Endothelial cell of umbilical vein (primary cell): ENCODE measurements around the gene TSPEAR.

Experiments used
- CTCF ChIP-seq, 2 donors: IDR thresholded peaks; 1 replicate in 1 of 2; 2 replicates in 1 of 2; pipeline ENCODE4 v1.5.1; 2011; ENCODE audit warnings: low read length in 2 of 2, mild to moderate bottlenecking in 2 of 2, moderate library complexity in 2 of 2, control low read depth in 1 of 2, inconsistent platforms in 1 of 2, low read depth in 1 of 2; ENCODE audit not compliant: insufficient read depth in 1 of 2; ENCODE audit errors: extremely low read depth in 1 of 2
- EZH2 ChIP-seq: IDR thresholded peaks from 2 replicates; pipeline ENCODE4 v1.6.1; 2012; ENCODE audit warnings: borderline replicate concordance, low read depth, mild to moderate bottlenecking, moderate library complexity, low read length, inconsistent platforms; ENCODE audit not compliant: severe bottlenecking
- FOS ChIP-seq: IDR thresholded peaks from 2 replicates; pipeline ENCODE4 v1.6.1; 2011; ENCODE audit warnings: mild to moderate bottlenecking, low read length, moderate library complexity, borderline replicate concordance; ENCODE audit not compliant: insufficient read depth
- GATA2 ChIP-seq: IDR thresholded peaks from 2 replicates; pipeline ENCODE4 v1.7.0; 2011; ENCODE audit warnings: low read depth, mild to moderate bottlenecking, moderate library complexity, mixed read lengths, low read length; ENCODE audit not compliant: insufficient read length, insufficient read depth
- JUN ChIP-seq: IDR thresholded peaks from 2 replicates; pipeline ENCODE4 v1.6.1; 2011; ENCODE audit warnings: borderline replicate concordance, low read depth; ENCODE audit not compliant: insufficient read length, insufficient read depth
- MAX ChIP-seq: IDR thresholded peaks from 2 replicates; pipeline ENCODE4 v1.6.1; 2011; ENCODE audit not compliant: insufficient read depth, insufficient read length
- MYC ChIP-seq: IDR thresholded peaks from one replicate; pipeline ENCODE4 v1.6.1; 2011; ENCODE audit warnings: mild to moderate bottlenecking, low read depth, low read length
- POLR2A ChIP-seq: IDR thresholded peaks from 2 replicates; pipeline ENCODE4 v1.6.1; 2012; ENCODE audit warnings: low read depth, mild to moderate bottlenecking, control low read depth, low read length
- POLR2AphosphoS5 ChIP-seq: IDR thresholded peaks from 2 replicates; pipeline ENCODE4 v1.6.1; 2012; ENCODE audit warnings: low read depth, mild to moderate bottlenecking, control low read depth, low read length, moderate library complexity; ENCODE audit not compliant: insufficient read depth

DNA sequence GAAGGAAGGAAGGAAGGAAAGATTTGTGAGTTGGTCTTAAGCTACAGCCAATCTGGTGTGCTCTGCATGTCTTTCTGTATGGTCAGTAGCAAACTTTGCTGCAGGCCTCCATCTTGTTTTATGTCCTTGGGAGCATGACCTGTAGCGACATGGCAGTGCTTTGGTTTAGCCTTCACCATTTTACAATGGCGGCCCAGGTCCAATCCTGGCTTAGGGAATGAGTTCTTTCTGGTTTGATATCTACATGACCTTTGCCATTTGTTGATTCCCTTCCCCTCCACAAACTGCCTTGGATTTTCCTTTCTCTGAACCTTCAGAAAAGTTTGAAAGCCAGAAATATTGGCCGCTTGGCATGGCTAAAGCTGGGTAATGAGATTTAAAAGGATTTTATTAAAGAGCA lies 30.5 kb upstream of the TSPEAR start:
- TF ChIP-seq POLR2A, result no peak
- no peak for TF ChIP-seq CTCF (IDR thresholded peaks at IDR 0.05; ENCODE audit: extremely low read depth in 1 of 2, insufficient read depth in 1 of 2, low read depth in 1 of 2, low read length in 2 of 2)
- TF ChIP-seq MYC, result no peak
- TF ChIP-seq POLR2AphosphoS5, result no peak
- TF ChIP-seq MAX, result no peak
- no peak for TF ChIP-seq EZH2
- no peak for TF ChIP-seq FOS
- TF ChIP-seq JUN, result no peak
- no peak for TF ChIP-seq GATA2
